ENCODE data around the gene L3MBTL4.

GRCh38 chr18:6315517-6316331 lies 99.0 kb downstream of the L3MBTL4 start:
- TF ChIP-seq POLR2AphosphoS5 (IDR thresholded peaks at IDR 0.05; ENCODE audit: low read depth, low read length) (no peak), POLR2A (IDR thresholded peaks at IDR 0.05; ENCODE audit: low read depth, low read length) (no peak)

Measured in GM12891 (cell line).